Peyer's patch (tissue), 4 donors: Measurements from ENCODE around the gene SDHA.
"Not testable (repeated sequence)": the region's sequence is repeated elsewhere in the genome, so short reads cannot be mapped to it uniquely, and the experiment has no call there.

Source experiments
- CTCF ChIP-seq, 6 experiments: fragments of 450-650 bp in 4 of 6; fragments of 200-600 bp in 2 of 6; sonication (generic) in 1 of 6; IDR thresholded peaks; one replicate each; pipeline ENCODE4 v1.5.1; 2017 to 2019; ENCODE audit warnings: antibody characterized with exemption in 6 of 6, mild to moderate bottlenecking in 3 of 6, moderate library complexity in 1 of 6
- POLR2A ChIP-seq, 2 donors: fragments of 450-650 bp; IDR thresholded peaks; one replicate each; pipeline ENCODE4 v1.5.1; 2017; ENCODE audit warnings: antibody characterized with exemption in 2 of 2, mild to moderate bottlenecking in 2 of 2, moderate library complexity in 2 of 2

- TF ChIP-seq CTCF, POLR2A (IDR thresholded peaks at IDR 0.05): not testable (repeated sequence)
These were observed 78.8 kb downstream of the SDHA start for GRCh38 chr5:296954-297353.
